ENCODE measurements around the gene ZNF789. TPM values are rescaled to one million over a fixed set of nuclear protein-coding genes. Genes with fewer than 3 reads are reported as not detected.

Gene ZNF789
- total and polyA plus RNA-seq, 2 of the 4 experiments (the other 2 are of a cell fraction), result 4.8 to 8.9 TPM

DNA sequence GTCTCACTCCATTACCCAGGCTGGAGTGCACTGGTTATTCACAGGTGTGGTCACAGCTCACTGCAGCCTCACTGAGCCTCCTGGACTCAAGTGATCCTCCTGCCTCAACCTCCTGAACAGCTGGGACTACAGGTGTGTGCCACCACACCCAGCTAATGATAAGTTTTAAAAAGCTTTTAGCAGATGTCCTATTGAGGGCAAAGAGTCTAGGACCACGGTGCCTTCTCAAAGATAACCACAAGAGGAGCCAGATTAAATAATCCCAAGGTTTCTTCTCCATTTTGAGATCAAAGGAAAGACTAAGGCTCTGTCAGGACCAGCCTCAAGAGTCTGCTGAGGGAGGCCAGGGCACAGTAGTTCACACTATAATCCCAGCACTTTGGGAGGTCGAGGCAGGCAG lies 11.5 kb upstream of the ZNF789 start:
- no peak overlapping the region for H2BK15ac ChIP-seq (ENCODE audit: low read depth, low read length)
- TF ChIP-seq RCOR1 (IDR thresholded peaks at IDR 0.05; ENCODE audit: insufficient replicate concordance, low read length), result no peak
- no peak for TF ChIP-seq CEBPB (IDR thresholded peaks at IDR 0.05; ENCODE audit: low read depth, low read length)
- TF ChIP-seq CHD1 (IDR thresholded peaks at IDR 0.05; ENCODE audit: low read depth, low read length), result no peak
- no peak overlapping the region for H2BK20ac ChIP-seq (ENCODE audit: low read depth, low read length)
- no peak overlapping the region for H4K91ac ChIP-seq (ENCODE audit: insufficient read depth, low read depth, low read length)
- no peak overlapping the region for H3K18ac ChIP-seq (ENCODE audit: low read depth, low read length)
- no peak overlapping the region for H3K14ac ChIP-seq (replicated peaks; ENCODE audit: low read depth, low read length)
- H2BK5ac ChIP-seq (ENCODE audit: low read depth, low read length, poor library complexity, severe bottlenecking), result no peak overlapping the region
- no peak overlapping the region for H2AK5ac ChIP-seq (ENCODE audit: low read depth, low read length)
- H3K4ac ChIP-seq (ENCODE audit: low read depth, low read length), result no peak overlapping the region
- no peak overlapping the region for H3K4me2 ChIP-seq (ENCODE audit: low read depth, low read length)
- H3K27me3 ChIP-seq (ENCODE audit: control insufficient read depth, insufficient read depth, low read length), result no peaks in the 10 kb centered on the region
- no peak overlapping the region for H3K4me3 ChIP-seq (ENCODE audit: insufficient read depth, low read depth, low read length)
- ATAC-seq (ENCODE audit: low read depth), result no peak
- H2AK9ac ChIP-seq (replicated peaks; ENCODE audit: low read depth, low read length, poor library complexity), result no peak overlapping the region
- in situ Hi-C loops (cut with MboI; ENCODE audit: low sequenced_read_pairs) (no loop called here), intact Hi-C loops (cut with micrococcal nuclease) (no loop called here), dilution Hi-C loops (cut with HindIII; ENCODE audit: low sequenced_read_pairs, unreplicated experiment) (no loop called here)
- no peaks in the 10 kb centered on the region; the same call in 1 of the 2 replicates for H3K4me1 ChIP-seq (ENCODE audit: control insufficient read depth, insufficient read depth, low read length)
- no peaks in the 10 kb centered on the region for H3K9me3 ChIP-seq (ENCODE audit: control insufficient read depth, insufficient read depth, low read length)
- BruUV-seq (replicated peaks), result no TSS peak
- H3K27ac ChIP-seq (ENCODE audit: insufficient read depth, low read length), result no peak overlapping the region
- no peak for DNase-seq
- H2BK120ac ChIP-seq (ENCODE audit: low read depth, low read length), result no peak overlapping the region
- 100% methylated on average over 1 of the region's 2 CpGs; no CpG with 5 or more reads in 1 of the 2 experiments for WGBS, 2 experiments (ENCODE audit: extremely low coverage in 2 of 2, insufficient read length in 1 of 2)
- ChIA-PET POLR2A (ENCODE audit: unreplicated experiment) (no interaction called here), CTCF (no interaction called here)
- peaks cover 41% of the 10 kb centered on the region for H3K36me3 ChIP-seq (ENCODE audit: control insufficient read depth, insufficient read depth, low read length)
- no peak overlapping the region for H4K8ac ChIP-seq (ENCODE audit: low read depth in 2 of 2, low read length in 2 of 2)
- no peak overlapping the region for H2AFZ ChIP-seq (replicated peaks; ENCODE audit: low read length, poor library complexity)
- peaks cover 54% of the 10 kb centered on the region for H4K20me1 ChIP-seq (ENCODE audit: insufficient read depth, low read length)
- no peak overlapping the region for H4K5ac ChIP-seq (ENCODE audit: low read depth, low read length)
- H3K23ac ChIP-seq (ENCODE audit: low read depth, low read length), result no peak overlapping the region
- H3K9ac ChIP-seq (ENCODE audit: low read depth, low read length), result no peak overlapping the region
- peaks cover 6% of the 10 kb centered on the region; the same call in 1 of the 2 replicates for H3K9me1 ChIP-seq (ENCODE audit: insufficient read depth, low read length)
- H3K79me1 ChIP-seq (ENCODE audit: low read depth in 1 of 2, low read length in 2 of 2), result peaks cover 19 to 73% of the 10 kb centered on the region in 2 experiments
- H3K56ac ChIP-seq (ENCODE audit: extremely low read depth, insufficient read depth, low read length), result no peak overlapping the region
